HS-27A (cell line): ENCODE measurements around the gene GRAMD1B.

ENCODE experiments used
- DNase-seq: peaks from one replicate; pipeline ENCODE4 v3.0.0-alpha.2; 2012; ENCODE audit warnings: low read depth, missing footprints

Gene GRAMD1B

DNA sequence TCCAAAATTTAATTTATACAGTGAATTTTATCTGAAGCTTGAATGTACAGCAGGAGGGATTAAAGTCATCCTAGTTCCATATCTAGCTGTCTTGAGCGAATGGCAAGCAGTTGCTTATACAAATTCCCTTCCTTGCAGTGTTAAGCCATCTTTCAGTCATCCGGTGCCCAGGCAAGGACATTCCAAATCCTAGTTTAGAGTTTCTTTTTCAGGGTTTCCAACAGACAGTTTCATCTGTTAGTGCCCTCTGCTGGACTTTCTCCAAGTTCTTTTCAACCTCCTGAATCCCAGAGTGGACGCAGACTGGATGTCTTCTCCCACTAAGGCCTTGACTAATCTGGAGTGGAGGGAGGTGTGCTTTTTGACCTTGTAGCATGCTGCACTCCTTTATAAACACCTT is 45.4 kb downstream of the GRAMD1B start:
- DNase-seq = no peak

DNA sequence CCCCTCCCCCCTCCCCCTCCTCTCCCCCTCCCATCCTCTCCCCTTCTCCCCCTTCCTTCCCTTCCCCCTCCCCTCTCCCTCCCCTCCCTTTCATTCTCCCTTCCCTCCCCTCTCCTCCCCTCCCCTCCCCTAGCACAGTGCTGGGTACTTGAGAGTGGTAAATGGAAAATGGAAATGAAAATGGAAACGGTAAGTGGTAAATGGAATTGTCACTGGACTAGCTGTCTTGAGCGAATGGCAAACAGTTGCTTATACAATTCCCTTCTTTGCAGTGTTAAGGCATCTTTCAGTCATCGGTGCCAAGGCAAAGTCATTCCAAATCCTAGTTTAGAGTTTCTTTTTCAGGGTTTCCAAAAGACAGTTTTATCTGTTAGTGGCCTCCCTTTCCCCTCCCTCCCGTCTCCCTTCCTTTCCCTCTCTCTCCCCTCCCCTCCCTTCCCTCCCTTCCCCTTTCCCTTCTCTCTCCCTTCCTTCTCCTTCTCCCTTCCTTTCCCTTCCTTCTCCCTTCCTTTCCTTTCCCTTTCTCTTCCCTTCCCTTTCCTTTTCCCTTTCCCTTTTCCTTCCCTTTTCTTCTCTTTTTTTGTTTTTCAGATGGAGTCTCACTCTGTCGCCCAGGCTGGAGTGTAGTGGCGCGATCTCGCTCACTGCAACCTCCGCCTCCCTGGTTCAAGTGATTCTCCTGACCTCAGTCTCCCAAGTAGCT is 47.3 kb downstream of the GRAMD1B start:
- DNase-seq = no peak

DNA sequence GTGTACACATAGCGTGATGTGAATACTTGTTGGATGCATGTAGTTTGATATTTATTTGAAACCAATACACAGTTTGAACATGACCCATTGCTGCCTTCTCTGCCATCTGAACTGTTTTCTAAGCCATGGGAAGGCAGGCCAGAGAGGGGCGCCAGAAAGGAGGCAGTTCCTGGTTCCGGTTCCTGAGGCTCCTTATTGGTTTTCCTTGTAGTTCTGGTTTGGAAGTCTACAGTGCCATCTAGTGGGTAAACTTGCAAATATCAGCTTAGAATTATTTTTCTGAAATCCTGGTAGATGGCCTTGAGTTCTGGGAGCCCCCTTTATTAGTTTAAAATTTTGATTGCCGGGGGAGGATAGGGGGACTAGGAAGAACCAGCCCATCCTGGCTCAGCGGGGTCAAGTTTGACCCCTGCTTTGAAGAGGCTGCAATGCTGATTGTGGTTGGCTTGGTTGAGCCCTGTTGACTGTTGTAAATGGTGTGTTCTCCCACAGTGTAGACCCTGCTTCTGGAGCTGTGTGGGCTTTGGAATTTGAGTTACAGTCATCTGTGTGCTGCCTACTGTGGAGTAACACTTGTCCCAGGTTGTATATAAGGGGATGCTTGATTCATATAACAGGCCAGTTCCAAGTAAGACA is 48.4 kb downstream of the GRAMD1B start:
- DNase-seq = no peak

GRCh38 chr11:123479048-123479837 is 49.2 kb downstream of the GRAMD1B start:
- no peak for DNase-seq

GRCh38 chr11:123480290-123480815 is 50.3 kb downstream of the GRAMD1B start:
- no peak for DNase-seq

- no peak for DNase-seq
These were observed 50.8 kb downstream of the GRAMD1B start for GRCh38 chr11:123480882-123481281.

GRCh38 chr11:123481640-123482039 is 51.6 kb downstream of the GRAMD1B start:
- no peak for DNase-seq

DNA sequence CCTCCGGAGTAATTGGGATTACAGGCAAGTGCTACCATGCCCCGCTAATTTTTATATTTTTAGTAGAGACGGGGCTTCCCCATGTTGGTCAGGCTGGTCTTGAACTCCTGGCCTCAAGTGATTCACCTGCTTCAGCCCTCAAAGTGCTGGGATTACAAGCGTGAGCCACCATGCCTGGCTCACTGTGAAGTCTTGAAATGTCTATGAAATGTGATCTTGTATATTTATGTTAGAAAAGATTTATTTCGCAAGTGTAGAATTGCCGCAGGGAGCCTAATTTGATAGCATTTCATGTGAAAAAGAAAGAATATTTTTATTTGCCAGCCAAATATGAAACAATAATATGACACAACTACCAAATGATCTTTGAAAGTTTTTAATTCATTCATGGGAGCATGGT is 52.1 kb downstream of the GRAMD1B start:
- DNase-seq = no peak

DNA sequence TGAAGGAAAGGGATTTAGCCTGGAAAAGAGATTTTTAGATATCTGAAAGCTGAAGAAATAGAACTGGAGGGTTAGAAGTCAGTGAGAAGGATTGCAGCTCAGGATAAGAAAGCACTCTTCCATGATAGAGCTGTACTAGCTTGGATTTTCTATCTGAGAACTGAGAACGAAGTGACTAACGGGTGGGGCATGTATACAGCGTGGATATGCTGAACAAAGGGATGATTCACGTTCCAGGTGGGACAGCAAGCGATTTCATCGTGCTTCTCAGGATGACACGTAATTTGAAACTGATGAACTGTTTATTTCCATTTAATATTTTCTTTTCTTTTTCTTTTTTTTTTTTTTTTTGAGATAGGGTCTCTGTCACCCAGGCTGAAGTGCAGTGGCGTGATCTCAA is 53.0 kb downstream of the GRAMD1B start:
- no peak for DNase-seq

DNA sequence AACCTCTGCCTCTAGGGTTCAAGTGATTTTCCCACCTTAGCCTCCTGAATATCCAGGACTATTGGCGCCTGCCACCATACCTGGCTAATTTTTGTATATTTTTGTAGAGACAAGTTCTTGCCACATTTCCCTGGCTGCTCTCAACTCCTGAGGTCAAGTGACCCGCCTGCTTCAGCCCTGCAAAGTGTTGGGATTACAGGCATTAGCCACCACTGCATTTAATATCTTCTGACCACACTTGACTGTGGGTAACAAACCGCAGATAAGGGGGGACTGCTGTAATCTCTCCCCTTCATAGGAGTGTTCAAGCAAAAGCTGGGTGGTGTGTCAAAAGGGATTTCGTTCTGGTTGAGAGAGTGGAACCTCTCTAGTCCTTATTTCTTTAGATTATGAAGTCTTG is 53.4 kb downstream of the GRAMD1B start:
- DNase-seq = no peak

- no peak for DNase-seq
These were observed 54.4 kb downstream of the GRAMD1B start for GRCh38 chr11:123484448-123484847.

DNA sequence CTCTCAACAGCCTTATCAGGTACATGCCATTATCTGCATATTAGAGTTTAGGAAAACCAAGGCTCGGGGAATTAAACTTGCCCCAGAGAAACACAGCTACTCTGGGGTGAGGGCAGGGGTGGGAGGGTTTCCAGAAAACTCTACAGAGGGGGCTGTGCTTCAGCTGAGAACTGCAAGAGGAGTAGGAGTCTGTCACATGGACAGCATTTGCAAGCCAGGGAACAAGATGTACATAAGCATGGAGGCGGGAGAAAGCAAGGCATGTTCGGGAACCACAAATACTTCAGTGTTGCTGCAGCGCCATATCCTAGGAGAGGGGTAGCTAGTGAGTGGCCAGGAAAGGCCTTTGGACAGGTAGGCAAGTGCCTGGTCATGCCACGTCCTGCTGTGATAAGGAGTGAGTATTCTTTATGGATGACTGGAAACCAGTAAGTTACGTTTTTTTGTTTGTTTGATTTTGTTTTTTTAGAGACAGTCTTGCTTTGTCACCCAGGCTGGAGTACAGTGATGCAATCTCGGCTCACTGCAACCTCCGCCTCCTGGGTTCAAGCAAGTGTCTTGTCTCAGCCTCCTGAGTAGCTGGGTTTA is 57.2 kb downstream of the GRAMD1B start:
- DNase-seq = no peak

DNA sequence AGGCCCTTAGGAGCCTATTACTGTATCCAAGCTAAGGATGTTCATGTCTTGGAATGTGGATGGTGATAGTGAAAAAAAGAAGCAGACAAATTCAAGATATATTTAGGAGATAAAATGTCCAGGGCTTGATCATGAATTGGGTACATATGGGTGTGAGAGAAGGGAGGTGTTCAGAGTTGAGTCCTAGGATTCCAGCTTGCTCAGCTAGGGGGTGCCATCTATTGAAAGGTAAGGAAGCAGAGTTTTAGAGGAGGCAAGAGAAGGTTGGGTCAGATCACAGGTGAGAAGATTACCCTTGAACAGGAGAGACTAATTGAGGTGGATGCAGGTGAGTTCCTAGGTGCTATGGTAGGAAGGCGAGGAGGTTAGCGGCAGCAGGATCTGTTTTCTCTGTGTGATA is 60.5 kb downstream of the GRAMD1B start:
- no peak for DNase-seq

DNA sequence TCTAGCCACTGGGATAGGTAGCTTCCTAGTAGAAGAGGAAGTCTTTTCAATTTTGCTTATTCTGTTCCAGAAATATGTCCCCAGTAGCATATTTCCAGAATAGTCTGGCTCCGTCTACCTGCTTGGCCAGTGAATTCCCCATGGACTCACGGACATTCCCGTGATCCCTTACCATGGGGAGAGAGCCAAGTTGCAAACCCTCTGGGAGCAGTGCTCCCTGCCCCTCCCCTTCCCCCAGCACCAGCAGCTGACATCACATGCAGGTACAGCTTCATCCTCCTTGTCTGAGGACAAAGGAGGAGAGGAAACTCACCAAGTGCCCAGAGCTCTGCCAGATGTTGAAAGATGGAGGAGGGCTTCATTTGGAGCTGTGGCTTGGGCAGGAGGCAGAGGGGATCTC is 61.2 kb downstream of the GRAMD1B start:
- no peak for DNase-seq

- DNase-seq = no peak
These were observed 63.4 kb downstream of the GRAMD1B start for GRCh38 chr11:123493349-123494063.

DNA sequence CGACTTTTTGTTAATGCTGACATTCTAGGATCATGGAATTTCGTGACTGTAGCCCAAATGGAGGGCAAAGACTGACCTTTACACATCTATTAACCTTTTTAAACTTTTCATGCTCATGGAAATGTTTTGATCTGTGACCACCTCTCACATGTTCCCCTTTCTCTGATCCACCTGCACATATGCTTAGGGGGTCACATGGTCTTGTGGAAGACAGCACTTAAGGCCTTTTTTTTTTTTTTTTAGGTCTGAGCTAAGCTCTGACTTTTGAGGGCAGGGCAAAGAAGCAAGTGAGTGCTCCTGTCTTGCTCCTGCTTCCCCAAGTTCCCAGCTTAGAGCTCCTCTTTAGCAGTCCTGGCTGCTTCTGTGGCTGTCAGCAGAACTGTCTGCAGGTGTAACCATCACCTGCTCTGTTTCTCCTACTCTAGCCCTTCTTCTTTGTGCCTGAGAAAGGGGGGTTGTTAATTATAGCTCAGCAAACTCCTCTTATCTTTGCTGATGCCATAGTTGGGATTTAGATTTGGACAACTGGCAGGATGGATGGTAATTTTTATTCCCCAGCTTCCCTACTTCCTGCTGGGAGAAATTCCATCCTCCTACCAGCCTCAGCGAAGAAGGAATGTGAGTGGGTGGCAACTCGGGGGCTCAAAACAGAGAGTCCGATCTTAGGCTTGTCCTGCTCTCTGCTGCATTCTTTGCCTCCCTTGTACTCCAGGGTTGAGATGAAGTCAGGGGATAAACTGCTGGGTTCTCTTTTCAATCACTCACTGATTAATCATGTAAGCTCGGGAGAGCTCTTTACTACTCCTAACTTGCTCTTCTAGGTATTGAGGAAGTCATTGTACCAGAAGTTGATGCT is 64.4 kb downstream of the GRAMD1B start:
- DNase-seq = no peak

- no peak for DNase-seq
These were observed 74.3 kb downstream of the GRAMD1B start for GRCh38 chr11:123504401-123504800.

DNA sequence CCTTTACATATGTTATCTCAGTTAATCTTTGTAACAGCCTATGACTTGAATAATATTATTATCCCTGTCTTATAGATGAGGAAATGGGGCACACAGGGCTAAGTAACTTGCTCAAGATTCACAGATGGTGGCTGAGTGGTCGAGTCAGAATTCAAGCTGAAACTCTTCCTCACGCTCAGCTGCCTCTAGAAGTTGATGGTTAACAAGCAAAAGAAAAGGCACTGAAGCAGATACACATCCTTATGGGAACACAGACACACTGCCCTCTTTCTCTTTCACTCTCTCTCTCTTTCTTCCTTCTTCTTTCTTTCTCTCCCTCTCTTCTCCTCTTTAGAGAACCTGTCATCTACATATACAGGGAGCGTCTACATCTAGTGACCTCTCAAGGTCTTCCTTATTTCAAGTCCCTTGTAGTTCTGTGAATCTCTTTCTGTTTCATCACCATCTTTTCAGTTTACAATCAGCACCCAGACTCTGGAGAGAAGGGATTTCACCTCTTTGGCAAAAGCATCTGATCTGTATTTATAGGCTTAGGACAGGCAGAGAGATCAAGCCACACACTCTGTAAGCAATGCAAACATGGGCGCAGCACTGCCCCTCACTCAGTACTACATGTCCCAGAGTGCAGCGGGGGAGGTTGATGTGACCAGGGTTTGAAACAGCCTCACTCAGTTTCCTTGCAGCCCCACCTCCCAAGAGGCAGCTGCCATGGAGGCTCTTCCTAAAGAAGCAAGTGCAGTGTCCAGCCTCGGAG is 75.7 kb downstream of the GRAMD1B start:
- DNase-seq = no peak

DNA sequence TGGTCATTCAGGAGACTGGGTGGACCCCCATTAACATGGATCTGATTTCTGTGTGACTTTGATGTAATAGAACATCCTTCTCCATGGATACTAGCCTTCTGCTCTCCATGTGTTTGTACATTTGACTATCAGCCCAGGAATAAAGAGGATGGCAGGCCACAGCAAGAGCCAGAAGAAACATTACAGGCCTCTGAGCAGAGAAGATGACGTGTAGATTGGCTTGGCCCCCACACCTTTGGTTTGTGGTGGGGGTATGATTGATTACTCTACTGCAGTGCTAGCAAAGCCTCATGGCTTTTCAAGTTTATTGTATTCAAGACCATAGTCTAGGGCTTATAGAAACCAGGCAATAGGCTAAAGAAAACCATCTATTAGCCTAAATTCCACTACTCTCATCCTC is 77.0 kb downstream of the GRAMD1B start:
- no peak for DNase-seq
